Fibroblast of the conjunctiva (primary cell): ENCODE results near the gene SAP30BP.

Experiments used
- DNase-seq: peaks from one replicate; pipeline ENCODE4 v3.0.0-alpha.2; 2010; ENCODE audit warnings: low read depth

SAP30BP gene

DNA sequence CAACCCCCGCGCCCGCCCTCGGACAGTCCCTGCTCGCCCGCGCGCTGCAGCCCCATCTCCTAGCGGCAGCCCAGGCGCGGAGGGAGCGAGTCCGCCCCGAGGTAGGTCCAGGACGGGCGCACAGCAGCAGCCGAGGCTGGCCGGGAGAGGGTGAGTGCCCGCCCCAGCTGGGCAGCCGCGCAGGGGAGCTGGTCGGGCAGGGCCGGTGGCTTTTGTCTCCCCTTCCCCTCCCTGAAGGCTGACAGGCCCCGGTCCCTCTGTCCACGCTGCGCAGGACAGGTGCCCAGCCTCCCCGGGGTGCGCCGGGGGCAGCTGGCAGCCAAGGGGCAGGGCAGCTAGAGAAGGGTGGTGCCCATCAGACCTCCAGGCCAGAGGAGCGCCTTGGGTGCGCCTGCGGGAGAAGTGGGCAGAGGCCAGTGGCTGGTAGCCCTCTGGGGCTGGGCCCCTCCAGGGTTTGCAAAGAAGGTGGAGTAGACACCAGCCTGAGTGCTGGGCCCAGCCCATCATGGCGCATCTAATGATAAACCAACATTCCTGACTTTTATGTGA, 54.4 kb downstream of the SAP30BP start:
- no peak for DNase-seq

DNA sequence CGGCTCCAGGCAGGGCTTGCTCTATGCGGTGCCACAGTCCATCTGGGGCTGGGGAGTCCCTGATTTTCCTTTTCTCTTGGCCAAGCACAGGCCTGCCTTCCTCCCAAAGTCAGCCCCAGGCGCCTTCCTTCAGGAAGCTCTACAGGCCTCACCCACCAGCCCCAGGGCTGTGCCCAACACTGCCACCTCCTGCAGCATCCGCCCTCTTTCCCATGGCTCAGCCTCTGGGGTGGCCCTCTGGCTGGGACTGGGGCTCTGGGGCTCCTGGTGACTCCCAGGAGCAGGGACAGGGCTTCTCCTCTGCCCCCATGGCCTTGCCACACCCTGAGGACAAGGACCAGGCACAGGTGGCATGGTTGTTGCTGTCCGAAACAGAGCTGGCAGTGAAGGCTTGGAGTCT, 54.9 kb downstream of the SAP30BP start:
- no peak for DNase-seq

GRCh38 chr17:75722542-75723095, 55.5 kb downstream of the SAP30BP start:
- DNase-seq, result no peak

GRCh38 chr17:75723171-75723930, 56.2 kb downstream of the SAP30BP start:
- no peak for DNase-seq

DNA sequence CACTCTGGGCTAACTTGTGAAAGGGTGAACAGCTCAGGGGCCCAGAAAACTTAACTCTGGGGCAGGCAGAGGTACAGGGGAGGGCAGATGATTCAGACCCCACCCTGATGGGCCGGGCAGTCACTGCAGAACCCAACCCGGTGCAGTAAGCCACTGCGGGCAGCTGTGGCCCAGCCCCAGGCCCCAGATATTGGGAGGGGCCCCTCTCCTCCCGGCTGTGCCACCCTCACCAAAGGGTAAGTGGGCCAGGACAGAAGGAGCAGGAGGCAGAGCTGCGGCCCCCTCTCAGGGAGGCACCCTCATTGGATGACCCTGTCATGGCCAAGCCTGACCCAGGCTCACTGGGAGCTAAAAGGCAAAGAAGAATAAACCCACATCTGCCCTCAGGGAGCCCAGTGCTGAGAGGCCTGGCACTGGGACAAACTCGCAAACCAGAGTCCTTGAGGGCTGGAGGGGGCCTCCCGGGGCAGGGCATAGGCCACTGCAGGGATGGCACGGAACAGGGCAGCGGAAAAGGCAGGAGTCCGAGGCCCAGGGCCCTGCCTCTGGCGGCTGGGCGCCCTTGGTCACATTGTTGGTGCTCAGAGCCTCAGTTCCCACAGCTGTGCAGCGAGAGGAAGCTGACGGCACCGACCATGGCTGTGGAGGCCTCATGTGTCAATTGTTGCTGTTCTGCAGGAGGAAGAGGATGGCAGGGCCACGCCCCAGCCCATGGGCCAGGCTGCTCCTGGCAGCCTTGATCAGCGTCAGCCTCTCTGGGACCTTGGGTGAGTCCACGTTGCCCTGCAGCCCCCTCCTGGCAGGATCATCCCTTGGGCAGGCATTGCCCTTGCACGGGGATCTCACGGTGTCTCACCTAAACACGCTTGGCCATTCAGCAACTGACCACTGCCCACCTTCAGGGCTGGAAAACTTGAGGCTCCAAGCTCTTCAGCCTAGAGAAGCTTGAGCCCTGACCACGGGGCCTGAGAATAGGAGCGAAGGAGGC, 57.2 kb downstream of the SAP30BP start:
- no peak for DNase-seq

DNA sequence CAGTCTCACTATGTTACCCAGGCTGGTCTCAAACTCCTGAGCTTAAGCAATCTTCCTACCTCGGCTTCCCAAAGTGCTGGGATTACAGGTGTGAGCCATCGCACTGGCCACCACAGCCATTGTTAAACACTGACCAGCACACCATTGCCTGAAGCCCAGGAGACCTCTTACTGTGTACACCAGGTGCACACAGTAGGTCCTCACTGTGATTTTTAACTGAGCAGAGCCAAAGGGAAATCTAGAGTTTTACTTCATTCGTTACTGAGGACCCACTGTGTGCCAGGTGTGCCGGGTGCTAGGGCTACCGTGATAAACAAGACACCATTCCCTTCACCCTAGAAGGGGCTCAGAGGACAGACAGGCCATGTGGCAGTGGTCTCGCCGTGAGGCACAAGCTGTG, 58.4 kb downstream of the SAP30BP start:
- DNase-seq, result no peak

- no peak for DNase-seq
These were observed 60.3 kb downstream of the SAP30BP start for GRCh38 chr17:75727391-75727790.

GRCh38 chr17:75729351-75729750, 62.2 kb downstream of the SAP30BP start:
- DNase-seq, result no peak

GRCh38 chr17:75730065-75730464, 62.9 kb downstream of the SAP30BP start:
- DNase-seq, result no peak

DNA sequence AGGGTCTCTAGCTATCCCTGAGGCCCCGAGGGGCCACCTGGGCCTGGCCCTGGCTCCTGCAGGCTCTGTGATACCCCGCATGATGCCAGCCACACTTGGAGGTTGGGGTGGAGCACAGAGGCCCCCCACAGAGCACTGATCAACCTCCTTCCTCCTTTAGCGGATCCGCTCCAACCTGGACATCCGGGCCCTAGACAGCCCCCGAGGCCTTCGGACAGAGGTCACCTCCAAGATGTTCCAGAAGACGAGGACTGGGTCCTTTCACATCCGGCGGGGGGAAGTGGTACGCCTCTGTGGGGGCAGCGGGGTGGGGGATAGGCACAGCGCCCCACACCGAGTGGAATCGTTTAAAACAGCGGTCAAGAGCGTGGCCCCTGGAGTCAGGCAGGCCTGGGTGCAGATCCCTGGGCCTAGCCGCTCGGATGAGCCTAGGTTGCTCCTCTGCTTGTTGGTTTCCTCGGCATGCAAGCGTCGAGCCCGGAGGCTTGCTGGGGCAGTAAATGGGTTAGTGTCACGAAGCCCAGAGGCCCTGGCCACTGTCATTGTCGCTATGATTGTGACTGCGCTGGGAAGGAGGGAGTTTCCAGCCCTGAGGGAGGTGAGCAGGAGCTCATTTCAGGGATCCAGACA, 64.1 kb downstream of the SAP30BP start:
- DNase-seq, result no peak

- DNase-seq, result no peak
These were observed 64.8 kb downstream of the SAP30BP start for GRCh38 chr17:75731716-75732498.

DNA sequence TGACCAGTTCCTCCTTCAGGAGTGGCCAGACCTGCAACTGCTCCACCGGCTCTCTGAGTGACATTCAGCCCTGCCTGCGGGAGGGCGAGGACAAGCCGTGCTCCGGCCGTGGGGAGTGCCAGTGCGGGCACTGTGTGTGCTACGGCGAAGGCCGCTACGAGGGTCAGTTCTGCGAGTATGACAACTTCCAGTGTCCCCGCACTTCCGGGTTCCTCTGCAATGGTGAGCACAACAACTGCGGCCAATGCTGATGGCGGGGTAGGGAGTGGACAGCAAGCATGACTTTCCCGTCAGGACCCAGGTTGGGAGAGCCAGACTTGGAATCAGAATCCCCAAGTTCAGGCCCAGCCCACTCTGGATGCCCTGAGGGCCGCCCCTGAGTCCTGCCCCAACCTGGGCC, 66.3 kb downstream of the SAP30BP start:
- no peak for DNase-seq

DNA sequence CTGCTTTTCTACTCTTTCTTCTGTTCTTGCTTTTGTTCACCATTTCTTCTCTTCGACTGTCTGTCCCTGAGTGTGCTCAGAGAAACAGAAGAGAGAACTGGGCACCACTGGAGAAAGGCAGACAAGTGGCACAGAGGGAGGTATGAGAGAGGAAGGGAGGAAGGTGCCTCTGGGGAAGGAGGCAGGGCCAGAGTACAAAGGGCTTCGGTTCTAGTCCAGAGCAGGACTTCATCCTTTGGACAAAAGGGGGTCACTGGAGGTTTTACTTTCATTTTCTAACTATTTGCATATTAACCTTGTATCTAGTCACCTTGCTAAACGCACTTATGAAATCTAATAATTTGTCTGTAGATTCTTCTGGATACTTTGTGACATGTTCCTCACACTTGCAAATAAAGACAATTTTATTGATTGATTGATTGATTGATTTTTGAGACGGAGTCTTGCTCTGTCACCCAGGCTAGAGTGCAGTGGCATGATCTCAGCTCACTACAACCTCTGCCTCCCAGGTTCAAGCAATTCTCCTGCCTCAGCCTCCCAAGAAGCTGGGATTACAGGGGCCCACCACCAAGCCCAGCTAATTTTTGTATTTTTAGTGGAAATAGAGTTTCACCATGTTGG, 67.6 kb downstream of the SAP30BP start:
- no peak for DNase-seq

DNA sequence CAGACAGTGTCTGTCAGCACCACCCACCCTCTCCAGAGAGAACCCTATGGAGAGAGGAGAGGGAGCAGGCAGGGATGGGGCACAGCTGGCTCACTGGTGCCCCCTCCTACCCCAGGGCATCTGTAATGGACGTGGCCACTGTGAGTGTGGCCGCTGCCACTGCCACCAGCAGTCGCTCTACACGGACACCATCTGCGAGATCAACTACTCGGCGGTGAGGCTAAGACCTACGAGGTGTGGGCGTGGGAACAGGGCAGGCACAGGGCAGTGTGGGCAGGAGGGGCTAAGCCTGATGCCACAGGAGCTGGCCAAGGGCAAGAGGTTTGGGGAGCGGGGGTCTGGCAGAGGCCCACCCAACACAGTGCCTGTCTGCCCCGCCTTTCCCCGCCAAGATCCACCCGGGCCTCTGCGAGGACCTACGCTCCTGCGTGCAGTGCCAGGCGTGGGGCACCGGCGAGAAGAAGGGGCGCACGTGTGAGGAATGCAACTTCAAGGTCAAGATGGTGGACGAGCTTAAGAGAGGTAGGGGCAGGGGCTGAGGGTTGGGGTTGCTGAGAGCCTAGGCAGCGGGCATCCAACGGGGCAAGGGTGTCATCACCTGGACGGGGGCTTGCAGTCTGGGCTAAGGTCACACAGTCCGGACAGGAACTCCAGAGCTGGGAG, 69.2 kb downstream of the SAP30BP start:
- no peak for DNase-seq

- no peak for DNase-seq
These were observed 70.2 kb downstream of the SAP30BP start for GRCh38 chr17:75737133-75737962.

DNA sequence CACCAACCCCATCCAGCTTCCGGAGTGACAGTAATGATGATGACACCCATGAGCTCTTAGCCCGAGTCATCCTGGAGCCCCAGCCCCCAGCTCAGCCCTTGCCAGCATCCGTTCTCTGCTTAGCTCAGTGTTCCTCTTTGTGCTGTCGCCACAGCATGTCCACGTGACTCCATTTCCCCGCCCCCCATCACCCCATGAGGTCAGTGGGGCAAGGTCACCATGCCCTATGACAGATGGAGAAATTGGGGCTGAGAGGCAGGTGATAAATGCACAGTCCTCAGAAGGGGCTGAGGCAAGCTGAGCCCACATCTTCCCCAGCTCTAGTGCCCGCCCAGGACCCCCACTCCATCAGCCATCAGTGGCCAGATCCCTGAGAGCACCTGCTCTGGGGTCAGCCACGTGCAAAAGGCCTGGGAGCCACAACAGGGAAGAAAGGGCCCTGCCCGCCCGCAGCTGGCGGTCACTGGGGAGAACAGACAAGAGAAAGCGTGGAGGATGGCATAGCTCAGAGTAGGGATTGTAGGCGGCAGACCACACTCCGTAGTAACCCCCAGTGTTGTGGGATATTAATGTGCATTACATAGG, 71.2 kb downstream of the SAP30BP start:
- DNase-seq, result no peak

DNA sequence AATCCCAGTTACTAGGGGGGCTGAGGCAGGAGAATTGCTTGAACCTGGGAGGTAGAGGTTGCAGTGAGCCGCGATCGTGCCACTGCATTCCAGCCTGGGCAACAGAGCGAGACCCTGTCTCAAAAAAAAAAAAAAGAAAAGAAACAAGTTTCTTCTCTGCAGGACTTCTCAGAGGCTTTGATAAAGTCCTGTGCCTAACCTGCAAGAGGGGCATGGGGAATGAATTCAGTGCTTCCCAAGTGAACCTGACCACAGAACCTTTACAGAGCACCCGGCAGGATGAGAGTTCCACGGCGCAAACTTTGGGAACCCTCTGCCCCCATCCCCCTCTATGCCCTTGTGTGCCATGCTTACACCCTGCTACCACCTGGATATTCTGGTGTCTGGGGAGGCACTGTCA, 72.0 kb downstream of the SAP30BP start:
- no peak for DNase-seq

GRCh38 chr17:75739801-75740200, 72.7 kb downstream of the SAP30BP start:
- no peak for DNase-seq

DNA sequence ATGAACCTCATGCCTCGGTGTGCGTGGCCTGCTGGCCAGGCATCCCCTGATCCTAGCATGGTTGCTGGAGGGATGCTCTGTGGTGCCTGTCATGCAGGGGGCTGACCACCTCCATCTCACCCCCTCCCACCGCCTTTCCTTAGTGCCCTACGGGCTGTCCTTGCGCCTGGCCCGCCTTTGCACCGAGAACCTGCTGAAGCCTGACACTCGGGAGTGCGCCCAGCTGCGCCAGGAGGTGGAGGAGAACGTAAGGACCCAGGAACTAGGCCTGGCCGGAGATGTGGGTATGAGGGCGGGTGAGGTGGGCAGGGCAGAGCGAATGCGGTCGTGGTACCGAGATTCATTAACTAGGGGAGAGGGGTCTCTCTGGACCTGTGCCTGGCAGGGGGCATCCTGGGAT, 73.1 kb downstream of the SAP30BP start:
- no peak for DNase-seq
